A549 (cell line): ENCODE results near the gene IFITM5. TPM values are rescaled to one million over a fixed set of nuclear protein-coding genes. Genes with fewer than 3 reads are reported as not detected.

Source experiments
- ATAC-seq, 2 experiments: fragments of 200-7000 bp in 1 of 2; fragments of >200 bp in 1 of 2; cut with Nextera tagmentation in 1 of 2; cut with Tn5 transposase in 1 of 2; 3 replicates each; pipeline versions ENCODE4 v1.8.0 to v1.9.1; 2018 to 2020; ENCODE audit warnings: mild to moderate bottlenecking in 1 of 2, moderate library complexity in 1 of 2
- CTCF ChIA-PET: fragments of 300-600 bp; sonication (Branson Sonifier 250); formaldehyde crosslinking; extraction: SDS; loops from one replicate; lab custom pipeline; 2021; ENCODE audit warnings: antibody characterized with exemption, inconsistent platforms; lab: Yijun Ruan, JAX
- POLR2A ChIA-PET: fragments of 350-600 bp; formaldehyde crosslinking; extraction: SDS; loops from one replicate; lab custom pipeline; 2021; ENCODE audit warnings: antibody characterized with exemption, inconsistent platforms; lab: Yijun Ruan, JAX
- DNase-seq, 2 experiments: peaks; one replicate each; pipeline versions ENCODE4 v3.0.0 to v3.0.0-alpha.2; 2011 to 2016; ENCODE audit warnings: low read depth in 1 of 2, low spot score in 1 of 2
- FAIRE-seq: peaks from 2 replicates; lab custom pipeline; 2011; peaks lifted over from hg19 to GRCh38; lab: Jason Lieb, UNC
- H3K27ac ChIP-seq, 2 experiments: fragments of >200 bp; sonication (Bioruptor Twin); formaldehyde crosslinking; 3 replicates each; pipeline ENCODE4 v1.5.1; 2016 to 2017
- H3K4me1 ChIP-seq: fragments of >200 bp; sonication (Bioruptor Twin); formaldehyde crosslinking; 3 replicates; pipeline ENCODE4 v1.6.1; 2016
- H3K4me2 ChIP-seq: fragments of >200 bp; sonication (Bioruptor Twin); formaldehyde crosslinking; 3 replicates; pipeline ENCODE4 v1.6.1; 2016
- H3K4me3 ChIP-seq: fragments of >200 bp; sonication (Bioruptor Twin); formaldehyde crosslinking; 3 replicates; pipeline ENCODE4 v1.5.1; 2016
- H3K9me3 ChIP-seq: fragments of >200 bp; sonication (Bioruptor Twin); formaldehyde crosslinking; 3 replicates; pipeline ENCODE4 v1.6.1; 2016
- CBX2 ChIP-seq: fragments of 200-600 bp; sonication (generic); IDR thresholded peaks from 2 replicates; pipeline ENCODE4 v1.6.1; 2016; ENCODE audit warnings: low read depth, mild to moderate bottlenecking, borderline replicate concordance
- EP300 ChIP-seq, 2 experiments: fragments of >200 bp; sonication (Bioruptor Twin); formaldehyde crosslinking; IDR thresholded peaks; 2 replicates in 1 of 2; 3 replicates in 1 of 2; pipeline ENCODE4 v1.6.1; 2016 to 2017
- ESRRA ChIP-seq: fragments of 150-350 bp; IDR thresholded peaks from 2 replicates; pipeline ENCODE4 v1.6.1; 2014; ENCODE audit warnings: mild to moderate bottlenecking, low read length, borderline replicate concordance
- FOSB ChIP-seq: fragments of 250-450 bp; sonication (Bioruptor Pico); IDR thresholded peaks from 2 replicates; pipeline ENCODE4 v1.5.0; 2020; ENCODE audit warnings: mild to moderate bottlenecking, moderate library complexity
- FOSL2 ChIP-seq, 2 experiments: fragments of 450-650 bp in 1 of 2; fragments of >200 bp in 1 of 2; sonication (Bioruptor Twin) in 1 of 2; formaldehyde crosslinking; IDR thresholded peaks; 2 replicates each; pipeline versions ENCODE4 v1.5.0 to v1.6.1; 2016 to 2020; ENCODE audit warnings: mild to moderate bottlenecking in 1 of 2, moderate library complexity in 1 of 2
- HOXA7 ChIP-seq: fragments of 250-450 bp; sonication (Bioruptor Pico); IDR thresholded peaks from 2 replicates; pipeline ENCODE4 v1.5.0; 2020; ENCODE audit warnings: mild to moderate bottlenecking, moderate library complexity
- HOXB13 ChIP-seq: fragments of 250-450 bp; sonication (Bioruptor Pico); IDR thresholded peaks from 2 replicates; pipeline ENCODE4 v1.5.0; 2020; ENCODE audit warnings: low read depth, mild to moderate bottlenecking, moderate library complexity
- MAFK ChIP-seq: fragments of 450-650 bp; IDR thresholded peaks from 2 replicates; pipeline ENCODE4 v1.6.1; 2014; ENCODE audit not compliant: partially characterized antibody
- MYC ChIP-seq: IDR thresholded peaks from 2 replicates; pipeline ENCODE4 v1.6.1; 2012; ENCODE audit warnings: mild to moderate bottlenecking, inconsistent platforms, low read length, improper control_type of control experiment, borderline replicate concordance
- RFX5 ChIP-seq: fragments of 450-650 bp; IDR thresholded peaks from 2 replicates; pipeline ENCODE4 v1.7.1; 2014; ENCODE audit warnings: antibody characterized with exemption, mild to moderate bottlenecking, moderate library complexity
- SMC3 ChIP-seq: fragments of >200 bp; sonication (Bioruptor Twin); formaldehyde crosslinking; IDR thresholded peaks from 3 replicates; pipeline ENCODE4 v1.6.1; 2018; ENCODE audit warnings: inconsistent platforms
- SREBF2 ChIP-seq: fragments of 450-650 bp; IDR thresholded peaks from 2 replicates; pipeline ENCODE4 v1.6.1; 2014; ENCODE audit warnings: mild to moderate bottlenecking, moderate library complexity
- TFCP2L1 ChIP-seq: fragments of 250-450 bp; sonication (Bioruptor Pico); IDR thresholded peaks from 2 replicates; pipeline ENCODE4 v1.5.0; 2021; ENCODE audit warnings: mild to moderate bottlenecking
- WGBS: methylation state at CpG from one replicate; pipeline ENCODE4 v1.1.6; 2017; ENCODE audit errors: missing lambda C conversion rate; 5-methylcytosine and 5-hydroxymethylcytosine counted together
- polyA plus RNA-seq, 4 experiments: library from polyadenylated mRNA; depleted of rRNA in 3 of 4; stranded (reverse); fragments of >200 nt; fragmentation: RNase III in 1 of 4; extraction: RNeasy Plus Mini Kit Qiagen cat#74134 plus additional on column Dnase treatment in 1 of 4; gene quantifications; 2 replicates in 3 of 4; 3 replicates in 1 of 4; pipeline ENCODE4 v1.2.3, GENCODE V29; 2011 to 2017
- TF ChIP-seq, protein P1 (sequence below): fragments of 250-450 bp; sonication (Bioruptor Pico); IDR thresholded peaks from 2 replicates; pipeline ENCODE4 v1.5.0; 2020; ENCODE audit warnings: low read depth, mild to moderate bottlenecking, moderate library complexity
- TF ChIP-seq, protein P2 (sequence below): fragments of >200 bp; sonication (Bioruptor Twin); formaldehyde crosslinking; IDR thresholded peaks from 3 replicates; pipeline ENCODE4 v1.5.1; 2016
- TF ChIP-seq, protein P3 (sequence below): IDR thresholded peaks from 2 replicates; pipeline ENCODE4 v1.6.1; 2012; ENCODE audit warnings: low read depth, borderline replicate concordance
- TF ChIP-seq, protein P4 (sequence below): fragments of 200-600 bp; sonication (generic); IDR thresholded peaks from 2 replicates; pipeline ENCODE4 v1.6.1; 2016; ENCODE audit warnings: antibody characterized with exemption, mild to moderate bottlenecking, moderate library complexity
- TF ChIP-seq, protein P5 (sequence below): IDR thresholded peaks from 2 replicates; pipeline ENCODE4 v1.6.1; 2012

IFITM5 gene
- polyA plus RNA-seq, 2 of the 4 experiments (the other 2 are of a cell fraction), result not detected

DNA sequence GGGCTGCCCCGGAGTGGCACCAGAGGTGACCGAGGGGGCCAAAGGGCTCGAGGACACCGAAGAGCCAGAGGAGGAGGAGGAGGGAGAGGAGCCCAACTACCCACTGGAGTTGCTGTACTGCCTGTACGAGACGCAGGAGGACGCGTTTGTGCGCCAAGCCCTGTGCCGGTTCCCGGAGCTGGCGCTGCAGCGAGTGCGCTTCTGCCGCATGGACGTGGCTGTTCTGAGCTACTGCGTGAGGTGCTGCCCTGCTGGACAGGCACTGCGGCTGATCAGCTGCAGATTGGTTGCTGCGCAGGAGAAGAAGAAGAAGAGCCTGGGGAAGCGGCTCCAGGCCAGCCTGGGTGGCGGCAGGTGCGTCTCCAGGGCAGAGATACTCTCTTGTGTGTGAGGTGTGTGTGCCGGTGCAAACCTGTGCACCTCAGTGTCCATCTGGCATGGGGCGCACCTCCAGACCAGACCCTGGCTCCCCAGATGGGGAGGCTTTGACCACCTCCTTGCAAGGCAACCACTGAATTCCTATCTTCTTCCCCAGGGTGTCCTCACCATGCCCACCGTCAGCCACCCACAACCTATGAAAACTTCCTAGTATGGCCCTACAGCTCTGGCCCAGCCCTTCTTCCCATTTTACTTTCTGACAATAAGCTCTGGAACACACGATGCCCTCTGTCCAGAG lies 17.7 kb downstream of the IFITM5 start (continued):
- TF ChIP-seq, protein P1, sequence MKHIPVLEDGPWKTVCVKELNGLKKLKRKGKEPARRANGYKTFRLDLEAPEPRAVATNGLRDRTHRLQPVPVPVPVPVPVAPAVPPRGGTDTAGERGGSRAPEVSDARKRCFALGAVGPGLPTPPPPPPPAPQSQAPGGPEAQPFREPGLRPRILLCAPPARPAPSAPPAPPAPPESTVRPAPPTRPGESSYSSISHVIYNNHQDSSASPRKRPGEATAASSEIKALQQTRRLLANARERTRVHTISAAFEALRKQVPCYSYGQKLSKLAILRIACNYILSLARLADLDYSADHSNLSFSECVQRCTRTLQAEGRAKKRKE (CRISPR knock-in tag), result no peak
- TF ChIP-seq HOXA7, result no peak
- TF ChIP-seq, protein P2, sequence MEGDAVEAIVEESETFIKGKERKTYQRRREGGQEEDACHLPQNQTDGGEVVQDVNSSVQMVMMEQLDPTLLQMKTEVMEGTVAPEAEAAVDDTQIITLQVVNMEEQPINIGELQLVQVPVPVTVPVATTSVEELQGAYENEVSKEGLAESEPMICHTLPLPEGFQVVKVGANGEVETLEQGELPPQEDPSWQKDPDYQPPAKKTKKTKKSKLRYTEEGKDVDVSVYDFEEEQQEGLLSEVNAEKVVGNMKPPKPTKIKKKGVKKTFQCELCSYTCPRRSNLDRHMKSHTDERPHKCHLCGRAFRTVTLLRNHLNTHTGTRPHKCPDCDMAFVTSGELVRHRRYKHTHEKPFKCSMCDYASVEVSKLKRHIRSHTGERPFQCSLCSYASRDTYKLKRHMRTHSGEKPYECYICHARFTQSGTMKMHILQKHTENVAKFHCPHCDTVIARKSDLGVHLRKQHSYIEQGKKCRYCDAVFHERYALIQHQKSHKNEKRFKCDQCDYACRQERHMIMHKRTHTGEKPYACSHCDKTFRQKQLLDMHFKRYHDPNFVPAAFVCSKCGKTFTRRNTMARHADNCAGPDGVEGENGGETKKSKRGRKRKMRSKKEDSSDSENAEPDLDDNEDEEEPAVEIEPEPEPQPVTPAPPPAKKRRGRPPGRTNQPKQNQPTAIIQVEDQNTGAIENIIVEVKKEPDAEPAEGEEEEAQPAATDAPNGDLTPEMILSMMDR, result no peak

DNA sequence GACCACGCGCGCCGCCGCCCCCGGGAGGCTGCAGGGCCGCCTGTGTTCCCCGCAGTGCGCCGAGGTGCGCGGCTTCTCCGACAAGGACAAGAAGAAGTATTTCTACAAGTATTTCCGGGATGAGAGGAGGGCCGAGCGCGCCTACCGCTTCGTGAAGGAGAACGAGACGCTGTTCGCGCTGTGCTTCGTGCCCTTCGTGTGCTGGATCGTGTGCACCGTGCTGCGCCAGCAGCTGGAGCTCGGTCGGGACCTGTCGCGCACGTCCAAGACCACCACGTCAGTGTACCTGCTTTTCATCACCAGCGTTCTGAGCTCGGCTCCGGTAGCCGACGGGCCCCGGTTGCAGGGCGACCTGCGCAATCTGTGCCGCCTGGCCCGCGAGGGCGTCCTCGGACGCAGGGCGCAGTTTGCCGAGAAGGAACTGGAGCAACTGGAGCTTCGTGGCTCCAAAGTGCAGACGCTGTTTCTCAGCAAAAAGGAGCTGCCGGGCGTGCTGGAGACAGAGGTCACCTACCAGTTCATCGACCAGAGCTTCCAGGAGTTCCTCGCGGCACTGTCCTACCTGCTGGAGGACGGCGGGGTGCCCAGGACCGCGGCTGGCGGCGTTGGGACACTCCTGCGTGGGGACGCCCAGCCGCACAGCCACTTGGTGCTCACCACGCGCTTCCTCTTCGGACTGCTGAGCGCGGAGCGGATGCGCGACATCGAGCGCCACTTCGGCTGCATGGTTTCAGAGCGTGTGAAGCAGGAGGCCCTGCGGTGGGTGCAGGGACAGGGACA lies 18.4 kb downstream of the IFITM5 start:
- WGBS, result 28% methylated on average over 64 of the region's 79 CpGs
- peak overlapping the region; percentile 33; the same call in 1 of the 3 replicates for H3K4me3 ChIP-seq
- TF ChIP-seq ESRRA (no peak), MAFK (no peak), SMC3 (no peak), TFCP2L1 (CRISPR knock-in tag) (no peak), CBX2 (no peak), HOXB13 (CRISPR knock-in tag) (no peak), EP300 (IDR thresholded peaks at IDR 0.05) (no peak), RFX5 (no peak), FOSB (CRISPR knock-in tag) (no peak), SREBF2 (no peak), MYC (no peak), FOSL2 (IDR thresholded peaks at IDR 0.05) (no peak), FOSL2 (CRISPR knock-in tag; IDR thresholded peaks at IDR 0.05) (no peak)
- TF ChIP-seq, protein P3, sequence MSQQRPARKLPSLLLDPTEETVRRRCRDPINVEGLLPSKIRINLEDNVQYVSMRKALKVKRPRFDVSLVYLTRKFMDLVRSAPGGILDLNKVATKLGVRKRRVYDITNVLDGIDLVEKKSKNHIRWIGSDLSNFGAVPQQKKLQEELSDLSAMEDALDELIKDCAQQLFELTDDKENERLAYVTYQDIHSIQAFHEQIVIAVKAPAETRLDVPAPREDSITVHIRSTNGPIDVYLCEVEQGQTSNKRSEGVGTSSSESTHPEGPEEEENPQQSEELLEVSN, result no peak
- TF ChIP-seq, all 56 proteins: peak for 0
- no peak overlapping the region for H3K27ac ChIP-seq
- no peaks in the 10 kb centered on the region; the same call in 2 of the 3 replicates for H3K9me3 ChIP-seq
- H3K4me2 ChIP-seq, result peak overlapping the region; percentile 85
- POLR2A ChIA-PET, result no interaction called here
- DNase-seq (peak in 1 of 2 experiments; percentile 37), FAIRE-seq (no peak), ATAC-seq (peak; percentile 3 to 5; a peak in 1 of 6 replicates)
- H3K4me1 ChIP-seq, result peaks cover 14% of the 10 kb centered on the region; the same call in 1 of the 3 replicates
- CTCF ChIA-PET, result interaction anchor here (0.8 to 2.9 kb wide), 6 partner anchors 10 to 238 kb away, joined by 3 to 13 read pairs (median 6); no protein-coding TSS in a partner anchor

DNA sequence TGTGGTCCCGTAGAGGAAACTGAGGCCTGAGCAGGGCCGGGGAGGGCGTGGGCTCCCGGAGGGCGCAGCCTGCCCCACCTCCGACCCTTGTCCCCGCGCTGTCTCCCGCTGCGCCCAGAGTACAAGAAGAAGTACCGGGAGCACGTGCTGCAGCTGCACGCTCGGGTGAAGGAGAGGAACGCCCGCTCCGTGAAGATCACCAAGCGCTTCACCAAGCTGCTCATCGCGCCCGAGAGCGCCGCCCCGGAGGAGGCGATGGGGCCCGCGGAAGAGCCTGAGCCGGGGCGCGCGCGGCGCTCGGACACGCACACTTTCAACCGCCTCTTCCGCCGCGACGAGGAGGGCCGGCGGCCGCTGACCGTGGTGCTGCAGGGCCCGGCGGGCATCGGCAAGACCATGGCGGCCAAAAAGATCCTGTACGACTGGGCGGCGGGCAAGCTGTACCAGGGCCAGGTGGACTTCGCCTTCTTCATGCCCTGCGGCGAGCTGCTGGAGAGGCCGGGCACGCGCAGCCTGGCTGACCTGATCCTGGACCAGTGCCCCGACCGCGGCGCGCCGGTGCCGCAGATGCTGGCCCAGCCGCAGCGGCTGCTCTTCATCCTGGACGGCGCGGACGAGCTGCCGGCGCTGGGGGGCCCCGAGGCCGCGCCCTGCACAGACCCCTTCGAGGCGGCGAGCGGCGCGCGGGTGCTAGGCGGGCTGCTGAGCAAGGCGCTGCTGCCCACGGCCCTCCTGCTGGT lies 19.2 kb downstream of the IFITM5 start:
- WGBS, result 20% methylated on average over 28 of the region's 85 CpGs
- Histone ChIP-seq H3K4me2 (peak overlapping the region; percentile 85), H3K4me3 (peak overlapping the region; percentile 33), H3K9me3 (no peaks in the 10 kb centered on the region; the same call in 2 of the 3 replicates), H3K27ac (0 out of 6 replicates have a peak overlapping the region, but pooled peaks of 1 of the 2 experiments have one; percentile 6)
- POLR2A ChIA-PET, result interaction anchor here (0.5 kb wide), 1 partner anchor 75 kb away, joined by 4 read pairs; no protein-coding TSS in a partner anchor
- peak; percentile 52 to 65 for ATAC-seq
- no peak for TF ChIP-seq HOXB13 (CRISPR knock-in tag)
- TF ChIP-seq, protein P4, sequence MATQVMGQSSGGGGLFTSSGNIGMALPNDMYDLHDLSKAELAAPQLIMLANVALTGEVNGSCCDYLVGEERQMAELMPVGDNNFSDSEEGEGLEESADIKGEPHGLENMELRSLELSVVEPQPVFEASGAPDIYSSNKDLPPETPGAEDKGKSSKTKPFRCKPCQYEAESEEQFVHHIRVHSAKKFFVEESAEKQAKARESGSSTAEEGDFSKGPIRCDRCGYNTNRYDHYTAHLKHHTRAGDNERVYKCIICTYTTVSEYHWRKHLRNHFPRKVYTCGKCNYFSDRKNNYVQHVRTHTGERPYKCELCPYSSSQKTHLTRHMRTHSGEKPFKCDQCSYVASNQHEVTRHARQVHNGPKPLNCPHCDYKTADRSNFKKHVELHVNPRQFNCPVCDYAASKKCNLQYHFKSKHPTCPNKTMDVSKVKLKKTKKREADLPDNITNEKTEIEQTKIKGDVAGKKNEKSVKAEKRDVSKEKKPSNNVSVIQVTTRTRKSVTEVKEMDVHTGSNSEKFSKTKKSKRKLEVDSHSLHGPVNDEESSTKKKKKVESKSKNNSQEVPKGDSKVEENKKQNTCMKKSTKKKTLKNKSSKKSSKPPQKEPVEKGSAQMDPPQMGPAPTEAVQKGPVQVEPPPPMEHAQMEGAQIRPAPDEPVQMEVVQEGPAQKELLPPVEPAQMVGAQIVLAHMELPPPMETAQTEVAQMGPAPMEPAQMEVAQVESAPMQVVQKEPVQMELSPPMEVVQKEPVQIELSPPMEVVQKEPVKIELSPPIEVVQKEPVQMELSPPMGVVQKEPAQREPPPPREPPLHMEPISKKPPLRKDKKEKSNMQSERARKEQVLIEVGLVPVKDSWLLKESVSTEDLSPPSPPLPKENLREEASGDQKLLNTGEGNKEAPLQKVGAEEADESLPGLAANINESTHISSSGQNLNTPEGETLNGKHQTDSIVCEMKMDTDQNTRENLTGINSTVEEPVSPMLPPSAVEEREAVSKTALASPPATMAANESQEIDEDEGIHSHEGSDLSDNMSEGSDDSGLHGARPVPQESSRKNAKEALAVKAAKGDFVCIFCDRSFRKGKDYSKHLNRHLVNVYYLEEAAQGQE, result peak; percentile 85
- TF ChIP-seq, protein P5, sequence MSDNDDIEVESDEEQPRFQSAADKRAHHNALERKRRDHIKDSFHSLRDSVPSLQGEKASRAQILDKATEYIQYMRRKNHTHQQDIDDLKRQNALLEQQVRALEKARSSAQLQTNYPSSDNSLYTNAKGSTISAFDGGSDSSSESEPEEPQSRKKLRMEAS, result peak; percentile 38; the same call in 1 of the 2 replicates
- TF ChIP-seq, all 56 proteins: peak for 2
- CTCF ChIA-PET, result interaction anchor here (0.9 to 3.1 kb wide), 6 partner anchors 9 to 238 kb away, joined by 3 to 12 read pairs (median 6); no protein-coding TSS in a partner anchor
- DNase-seq (peak in 1 of 2 experiments; percentile 48), FAIRE-seq (no peak)
- peaks cover 14% of the 10 kb centered on the region; the same call in 1 of the 3 replicates for H3K4me1 ChIP-seq
